Gastrocnemius medialis (tissue), 4 donors: Measurements from ENCODE around the gene AGL.

Experiments
- POLR2A ChIP-seq, 2 donors: fragments of 450-650 bp; IDR thresholded peaks; one replicate each; pipeline ENCODE4 v1.6.1; 2017; ENCODE audit warnings: antibody characterized with exemption in 2 of 2, mild to moderate bottlenecking in 2 of 2, moderate library complexity in 2 of 2
- TF ChIP-seq, protein P1 (sequence below), 5 experiments: fragments of 450-650 bp in 3 of 5; fragments of 200-600 bp in 2 of 5; sonication (generic) in 2 of 5; IDR thresholded peaks in 4 of 5; conservative IDR thresholded peaks in 1 of 5; 1 replicate in 4 of 5; 2 replicates in 1 of 5; pipeline ENCODE4 v1.5.1; 2016 to 2019; ENCODE audit warnings: antibody characterized with exemption in 5 of 5, mild to moderate bottlenecking in 3 of 5, moderate library complexity in 3 of 5

DNA sequence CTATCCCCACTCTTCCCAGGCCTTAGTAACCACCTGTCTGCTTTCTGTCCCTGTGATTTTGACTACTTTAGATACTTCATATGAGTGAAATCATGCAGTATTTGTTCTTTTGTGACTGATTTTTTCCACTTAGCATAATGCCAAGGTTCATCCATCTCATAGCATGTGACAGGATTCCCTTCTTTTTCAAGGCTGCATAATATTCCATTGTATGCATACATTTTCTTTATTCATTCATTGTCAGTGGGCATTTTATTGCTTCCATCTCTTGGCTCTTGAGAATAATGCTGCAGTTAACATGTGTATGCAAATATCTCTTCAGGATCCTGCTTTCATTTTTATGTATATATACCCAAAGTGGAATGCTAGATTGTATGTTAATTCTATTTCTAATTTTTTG is 56.4 kb downstream of the AGL start:
- TF ChIP-seq, protein P1, sequence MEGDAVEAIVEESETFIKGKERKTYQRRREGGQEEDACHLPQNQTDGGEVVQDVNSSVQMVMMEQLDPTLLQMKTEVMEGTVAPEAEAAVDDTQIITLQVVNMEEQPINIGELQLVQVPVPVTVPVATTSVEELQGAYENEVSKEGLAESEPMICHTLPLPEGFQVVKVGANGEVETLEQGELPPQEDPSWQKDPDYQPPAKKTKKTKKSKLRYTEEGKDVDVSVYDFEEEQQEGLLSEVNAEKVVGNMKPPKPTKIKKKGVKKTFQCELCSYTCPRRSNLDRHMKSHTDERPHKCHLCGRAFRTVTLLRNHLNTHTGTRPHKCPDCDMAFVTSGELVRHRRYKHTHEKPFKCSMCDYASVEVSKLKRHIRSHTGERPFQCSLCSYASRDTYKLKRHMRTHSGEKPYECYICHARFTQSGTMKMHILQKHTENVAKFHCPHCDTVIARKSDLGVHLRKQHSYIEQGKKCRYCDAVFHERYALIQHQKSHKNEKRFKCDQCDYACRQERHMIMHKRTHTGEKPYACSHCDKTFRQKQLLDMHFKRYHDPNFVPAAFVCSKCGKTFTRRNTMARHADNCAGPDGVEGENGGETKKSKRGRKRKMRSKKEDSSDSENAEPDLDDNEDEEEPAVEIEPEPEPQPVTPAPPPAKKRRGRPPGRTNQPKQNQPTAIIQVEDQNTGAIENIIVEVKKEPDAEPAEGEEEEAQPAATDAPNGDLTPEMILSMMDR (IDR thresholded peaks at IDR 0.05 in 4 of 5, conservative IDR thresholded peaks at IDR 0.05 in 1 of 5): no peak
- no peak for TF ChIP-seq POLR2A (IDR thresholded peaks at IDR 0.05)
